HG03025 (cell line): Measurements from ENCODE around the gene HDAC11.
"Not testable (repeated sequence)": the region's sequence is repeated elsewhere in the genome, so short reads cannot be mapped to it uniquely, and the experiment has no call there.

Experiments
- ATAC-seq: cut with Tn5 transposase; IDR thresholded peaks from one replicate; pipeline ENCODE4 v1.9.1; 2021; ENCODE audit warnings: mild to moderate bottlenecking, moderate library complexity; ENCODE audit not compliant: unreplicated experiment, low FRiP score

HDAC11 gene, protein sequence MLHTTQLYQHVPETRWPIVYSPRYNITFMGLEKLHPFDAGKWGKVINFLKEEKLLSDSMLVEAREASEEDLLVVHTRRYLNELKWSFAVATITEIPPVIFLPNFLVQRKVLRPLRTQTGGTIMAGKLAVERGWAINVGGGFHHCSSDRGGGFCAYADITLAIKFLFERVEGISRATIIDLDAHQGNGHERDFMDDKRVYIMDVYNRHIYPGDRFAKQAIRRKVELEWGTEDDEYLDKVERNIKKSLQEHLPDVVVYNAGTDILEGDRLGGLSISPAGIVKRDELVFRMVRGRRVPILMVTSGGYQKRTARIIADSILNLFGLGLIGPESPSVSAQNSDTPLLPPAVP

DNA sequence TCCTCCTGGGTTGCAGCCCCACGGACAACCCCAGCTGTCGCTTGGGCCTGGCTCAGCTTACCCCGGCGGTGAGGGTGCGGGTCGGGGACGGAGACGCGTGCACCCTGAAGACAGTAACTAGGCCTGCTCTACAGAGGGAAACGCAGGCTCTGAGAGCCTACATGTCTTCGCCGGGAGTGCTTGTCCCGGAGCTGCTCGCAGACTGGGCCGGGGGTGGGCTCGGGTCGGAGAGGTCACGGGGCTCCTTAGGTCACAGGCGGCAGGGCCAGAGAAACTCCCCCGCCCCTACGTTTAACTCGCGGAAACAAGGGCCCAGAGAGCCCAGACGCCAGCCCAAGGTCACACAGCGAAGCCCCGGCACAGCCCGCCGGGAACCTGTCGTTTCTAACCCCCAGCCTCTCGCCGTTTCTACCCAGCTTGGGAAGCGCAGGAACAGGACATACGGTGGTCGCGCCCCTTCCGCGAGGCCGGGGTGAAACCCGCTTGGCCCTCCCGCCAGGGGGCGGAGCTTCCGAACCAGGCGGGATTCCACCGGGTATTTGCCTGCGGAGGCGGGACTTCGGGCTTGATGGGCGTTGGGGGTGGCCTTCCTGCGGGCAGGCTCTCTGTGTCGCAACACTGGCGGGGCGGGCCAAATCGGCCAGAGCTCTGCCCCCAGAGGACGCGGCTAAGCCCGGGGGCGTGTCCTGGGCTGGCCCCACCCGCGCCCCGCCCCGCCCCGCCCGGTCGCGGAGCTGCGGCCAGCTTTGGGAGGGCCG lies at the start of gene HDAC11:
HDAC11 (plus strand) TSS at position 725 of the 758 bp plus-strand sequence. CDS start 42 bp downstream, outside the sequence.
- peak; percentile 91 for ATAC-seq

DNA sequence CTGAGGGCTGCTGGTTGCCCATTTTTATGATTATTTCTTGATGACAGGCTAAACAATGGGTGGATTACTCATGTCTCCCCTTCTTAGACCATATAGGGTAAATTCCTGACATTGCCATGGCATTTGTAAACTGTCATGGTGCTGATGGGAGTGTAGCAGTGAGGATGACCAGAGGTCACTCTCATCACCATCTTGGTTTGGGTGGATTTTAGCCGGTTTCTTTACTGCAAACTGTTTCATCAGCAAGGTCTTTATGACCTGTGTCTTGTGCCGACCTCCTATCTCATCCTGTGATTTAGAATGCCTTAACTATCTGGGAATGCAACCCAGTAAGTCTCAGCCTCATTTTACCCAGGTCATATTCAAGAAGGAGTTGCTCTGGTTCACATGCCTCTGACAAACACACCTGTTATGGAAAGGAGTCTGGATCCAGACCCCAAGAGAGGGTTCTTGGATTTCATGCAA lies 49.7 kb upstream of the HDAC11 start:
- not testable (repeated sequence) for ATAC-seq

DNA sequence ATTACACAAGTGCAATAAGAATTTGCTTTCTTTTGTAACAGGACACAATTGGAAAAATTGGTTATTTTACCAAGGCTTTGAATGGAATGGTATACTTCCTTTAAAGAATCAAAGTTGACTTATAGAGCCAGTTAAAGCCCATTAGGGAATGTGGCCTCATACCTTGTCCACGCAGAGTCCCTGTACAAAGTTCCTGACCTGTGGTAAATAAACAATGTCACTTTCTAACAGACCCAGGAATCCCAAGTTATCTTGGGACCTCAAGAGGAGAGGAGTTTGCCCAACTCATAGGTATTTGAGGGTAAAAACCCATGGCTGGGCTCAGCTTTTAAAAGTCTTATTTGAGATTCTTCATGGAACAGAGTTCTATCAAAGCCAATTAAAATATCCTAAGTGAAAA lies 48.0 kb upstream of the HDAC11 start:
- ATAC-seq = no peak

DNA sequence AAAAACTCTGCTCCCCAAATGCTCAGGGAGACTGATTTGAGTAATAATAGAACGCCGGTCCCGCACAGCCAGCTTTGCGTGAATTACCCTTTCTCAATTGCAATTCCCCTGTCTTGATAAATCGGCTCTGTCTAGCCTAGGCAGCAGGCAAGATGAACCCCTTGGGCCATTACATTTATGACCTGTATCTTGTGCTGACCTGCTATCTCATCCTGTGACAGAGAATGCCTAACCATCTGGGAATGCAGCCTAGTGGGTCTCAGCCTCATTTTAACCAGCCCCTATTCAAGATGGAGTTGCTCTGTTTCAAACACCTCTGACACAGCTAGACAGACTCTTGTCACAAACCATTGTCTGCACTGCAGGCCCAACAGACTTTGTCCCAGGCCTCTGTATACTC lies 46.2 kb upstream of the HDAC11 start:
- no peak for ATAC-seq

DNA sequence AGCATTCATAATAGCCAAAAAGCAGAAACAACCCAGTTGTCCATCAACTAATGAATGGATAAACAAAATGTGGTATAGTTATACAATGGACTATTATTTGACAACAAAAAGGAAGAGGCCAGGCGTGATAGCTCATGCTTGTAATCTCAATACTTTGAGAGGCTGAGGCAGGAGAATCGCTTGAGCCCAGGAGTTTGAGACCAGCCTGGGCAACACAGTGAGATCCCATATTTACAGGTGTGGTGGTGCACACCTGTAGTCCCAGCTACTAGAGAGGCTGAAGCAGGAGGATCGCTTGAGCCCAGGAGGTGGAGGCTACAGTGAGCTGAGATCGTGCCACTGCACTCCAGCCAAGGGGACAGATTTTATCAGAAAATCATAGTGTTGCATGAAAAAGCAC lies 43.9 kb upstream of the HDAC11 start:
- ATAC-seq = not testable (repeated sequence)

DNA sequence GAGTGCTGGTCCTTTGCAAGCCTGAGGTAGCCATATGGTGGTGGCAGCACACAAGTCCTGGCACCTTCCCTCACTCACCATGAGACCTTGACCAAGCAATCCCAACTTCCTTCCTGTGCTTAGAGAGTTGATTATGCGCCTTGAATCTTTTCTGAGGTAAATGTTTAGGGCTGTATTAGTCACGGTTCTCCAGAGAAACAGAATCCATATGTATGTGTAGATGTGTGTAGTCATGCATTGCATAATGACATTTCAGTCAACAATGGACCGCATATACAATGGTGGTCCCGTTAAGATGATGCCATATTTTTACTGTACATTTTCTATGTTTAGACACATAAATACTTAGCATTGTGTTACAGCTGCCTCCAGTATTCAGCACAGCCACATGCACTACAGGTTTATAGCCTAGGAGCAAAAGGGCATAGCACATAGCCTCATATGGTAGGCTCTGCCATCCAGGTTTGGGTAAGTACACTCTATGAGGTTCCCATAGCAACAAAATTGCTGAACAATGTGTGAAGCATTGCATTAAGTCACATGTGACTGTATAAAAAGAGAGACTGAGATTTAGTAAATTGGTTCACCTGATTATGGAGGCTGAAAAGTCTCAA lies 39.8 kb upstream of the HDAC11 start:
- ATAC-seq = no peak

DNA sequence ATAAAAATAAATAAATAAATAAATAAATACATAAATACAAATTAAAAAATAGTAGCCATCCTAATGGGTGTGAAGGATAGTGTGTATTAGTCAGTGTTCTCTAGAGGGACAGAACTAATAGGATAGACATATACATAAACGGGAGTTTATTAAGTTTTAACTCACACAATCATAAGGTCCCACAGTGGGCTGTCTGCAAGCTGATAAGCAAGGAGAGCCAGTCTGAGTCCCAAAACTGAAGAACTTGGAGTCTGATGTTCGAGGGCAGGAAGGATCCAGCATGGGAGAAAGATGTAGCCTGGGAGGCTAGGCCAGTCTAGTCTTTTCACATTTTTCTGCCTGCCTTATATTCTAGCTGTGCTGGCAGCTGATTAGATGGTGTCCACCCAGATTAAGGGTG lies 37.2 kb upstream of the HDAC11 start:
- not testable (repeated sequence) for ATAC-seq

DNA sequence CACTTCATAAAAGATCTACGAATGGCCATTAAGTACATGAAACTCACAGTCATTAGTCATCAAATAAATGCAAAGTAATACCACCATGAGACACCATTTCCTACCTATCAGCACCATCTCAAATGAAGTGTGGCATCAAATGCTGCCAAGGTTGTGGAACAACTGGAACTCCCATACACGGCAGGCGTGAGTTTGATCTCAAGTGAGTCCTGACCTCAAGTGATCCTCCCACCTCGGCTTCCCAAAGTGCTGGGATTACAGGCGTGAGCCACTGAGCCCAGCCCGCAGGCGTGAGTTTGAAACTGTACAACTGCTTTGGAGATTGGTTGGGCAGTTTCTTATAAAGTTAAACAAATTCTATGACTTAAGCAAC lies 28.8 kb upstream of the HDAC11 start:
- peak; percentile 16 for ATAC-seq

DNA sequence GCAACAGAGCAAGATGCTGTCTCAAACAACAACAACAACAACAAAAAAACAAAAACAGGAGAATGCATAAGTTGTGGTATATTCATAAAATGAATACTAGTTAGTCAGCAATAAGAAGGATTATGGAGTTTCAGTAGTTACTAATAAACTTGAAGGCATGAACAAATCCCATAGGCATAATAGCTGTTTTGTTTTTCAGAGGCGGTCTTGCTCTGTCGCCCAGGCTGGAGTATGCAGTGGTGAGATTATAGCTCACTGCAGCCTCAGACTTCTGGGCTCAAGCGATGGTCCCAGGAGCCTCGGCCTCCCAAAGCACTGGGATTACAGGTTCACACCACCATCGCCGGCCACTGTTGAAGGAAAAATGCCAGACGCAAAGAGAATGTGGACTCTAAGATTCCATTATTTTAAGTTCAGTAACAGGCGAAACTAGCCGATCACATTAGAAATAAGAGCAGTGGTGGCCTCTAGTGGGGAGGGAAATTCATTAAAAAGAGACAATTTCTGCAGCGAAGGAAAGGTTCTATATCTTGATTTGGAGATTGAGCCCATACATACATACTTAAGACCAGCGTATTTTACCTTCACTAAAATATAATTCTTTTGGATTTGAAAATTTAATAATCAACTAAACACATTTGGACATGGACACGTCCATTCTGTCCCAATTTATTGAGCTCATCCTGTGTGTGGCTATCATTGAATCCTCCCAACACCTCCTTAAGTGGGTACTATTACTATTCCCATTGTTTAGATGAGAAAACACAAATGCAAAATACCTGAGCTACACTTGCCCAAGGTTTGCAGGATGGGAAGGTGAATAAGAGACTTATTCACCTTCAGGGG lies 27.4 kb upstream of the HDAC11 start:
- ATAC-seq = no peak

DNA sequence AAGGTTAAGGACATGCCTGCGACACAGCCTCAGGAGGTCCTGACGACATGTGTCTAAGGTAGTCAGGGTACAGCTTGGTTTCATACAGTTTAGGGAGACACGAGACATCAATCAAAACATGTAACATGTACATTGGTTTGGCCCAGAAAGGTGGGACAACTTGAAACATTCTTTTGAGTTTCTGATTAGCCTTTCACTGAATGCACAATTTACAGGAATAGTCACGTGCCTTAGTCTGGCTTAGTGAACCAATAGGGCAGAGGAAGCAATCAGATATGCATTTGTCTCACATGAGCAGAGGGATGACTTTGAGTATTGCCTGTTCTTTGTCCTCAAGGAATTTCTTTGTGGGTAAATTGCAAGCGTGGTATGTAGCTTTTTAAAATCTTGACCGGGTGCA lies 24.5 kb upstream of the HDAC11 start:
- no peak for ATAC-seq

DNA sequence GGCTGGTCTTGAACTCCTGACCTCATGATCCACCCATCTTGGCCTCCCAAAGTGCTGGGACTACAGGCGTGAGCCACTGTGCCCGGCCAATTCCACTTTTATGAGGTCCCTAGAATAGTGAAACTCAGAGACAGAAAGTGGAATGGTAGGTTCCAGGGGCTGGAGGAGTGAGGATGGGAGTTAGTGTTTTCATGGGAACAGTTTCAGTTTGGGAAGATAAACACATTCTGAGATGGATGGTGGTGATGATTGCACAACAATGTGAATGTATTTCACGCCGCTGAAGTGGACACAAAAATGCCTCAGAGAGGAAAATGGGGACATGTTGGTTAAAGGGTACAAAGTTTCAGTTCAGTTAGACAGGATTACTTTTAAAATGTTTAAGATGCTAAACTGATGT lies 22.5 kb upstream of the HDAC11 start:
- ATAC-seq = no peak

DNA sequence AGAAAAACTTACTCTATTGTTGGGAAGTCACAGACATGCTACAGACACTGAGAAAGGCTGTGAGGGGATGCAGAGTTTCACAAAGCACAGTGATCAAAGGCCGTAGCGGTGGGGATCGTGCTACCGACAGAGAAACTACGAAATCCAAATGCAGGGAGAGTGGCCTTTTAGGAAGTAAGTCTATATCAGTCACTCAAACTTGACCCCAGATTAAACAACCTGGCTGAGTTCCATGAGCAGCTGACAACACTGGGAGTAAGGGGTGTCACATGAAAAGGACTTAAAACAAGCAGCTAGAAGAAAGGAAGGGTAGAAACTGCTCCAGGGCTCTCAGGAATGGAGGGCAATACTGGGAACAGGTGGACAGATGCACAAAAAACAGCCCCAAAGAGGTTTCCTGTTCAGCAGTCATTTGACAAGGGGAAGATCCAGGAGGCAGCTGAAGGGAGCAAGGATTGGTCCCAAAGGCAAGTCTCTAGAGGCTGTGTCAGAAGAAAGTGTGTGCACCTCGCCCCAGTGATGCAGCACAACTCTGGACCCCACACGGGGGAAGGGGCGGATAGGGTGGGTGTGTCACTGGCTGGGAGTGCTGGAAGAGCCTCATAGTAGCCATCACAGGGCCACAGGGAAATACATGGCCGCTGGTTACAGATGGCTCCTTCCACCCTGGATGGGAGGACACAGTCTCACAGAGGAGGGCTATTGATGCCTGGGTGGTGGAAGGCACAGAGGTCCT lies 20.3 kb upstream of the HDAC11 start:
- no peak for ATAC-seq

DNA sequence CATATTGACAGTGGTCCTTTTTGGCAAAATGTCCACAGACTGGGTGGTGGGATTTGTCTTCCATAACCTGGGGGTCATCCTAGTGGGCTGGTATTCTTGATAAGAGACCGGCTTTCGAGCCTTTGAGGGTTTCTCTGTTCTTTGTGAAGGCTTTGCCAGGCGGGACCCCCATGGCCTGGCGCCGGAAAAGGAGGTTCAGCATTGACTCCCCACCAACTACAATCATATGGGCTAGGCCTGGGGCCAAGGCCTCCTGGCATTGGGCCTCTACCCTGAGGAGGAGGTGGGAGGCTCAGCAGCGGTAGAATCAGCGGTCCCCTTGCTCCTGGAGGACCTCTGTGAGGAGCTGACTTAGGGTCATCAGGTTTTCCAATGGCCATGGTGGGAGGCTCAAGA lies 19.8 kb upstream of the HDAC11 start:
- ATAC-seq = no peak

DNA sequence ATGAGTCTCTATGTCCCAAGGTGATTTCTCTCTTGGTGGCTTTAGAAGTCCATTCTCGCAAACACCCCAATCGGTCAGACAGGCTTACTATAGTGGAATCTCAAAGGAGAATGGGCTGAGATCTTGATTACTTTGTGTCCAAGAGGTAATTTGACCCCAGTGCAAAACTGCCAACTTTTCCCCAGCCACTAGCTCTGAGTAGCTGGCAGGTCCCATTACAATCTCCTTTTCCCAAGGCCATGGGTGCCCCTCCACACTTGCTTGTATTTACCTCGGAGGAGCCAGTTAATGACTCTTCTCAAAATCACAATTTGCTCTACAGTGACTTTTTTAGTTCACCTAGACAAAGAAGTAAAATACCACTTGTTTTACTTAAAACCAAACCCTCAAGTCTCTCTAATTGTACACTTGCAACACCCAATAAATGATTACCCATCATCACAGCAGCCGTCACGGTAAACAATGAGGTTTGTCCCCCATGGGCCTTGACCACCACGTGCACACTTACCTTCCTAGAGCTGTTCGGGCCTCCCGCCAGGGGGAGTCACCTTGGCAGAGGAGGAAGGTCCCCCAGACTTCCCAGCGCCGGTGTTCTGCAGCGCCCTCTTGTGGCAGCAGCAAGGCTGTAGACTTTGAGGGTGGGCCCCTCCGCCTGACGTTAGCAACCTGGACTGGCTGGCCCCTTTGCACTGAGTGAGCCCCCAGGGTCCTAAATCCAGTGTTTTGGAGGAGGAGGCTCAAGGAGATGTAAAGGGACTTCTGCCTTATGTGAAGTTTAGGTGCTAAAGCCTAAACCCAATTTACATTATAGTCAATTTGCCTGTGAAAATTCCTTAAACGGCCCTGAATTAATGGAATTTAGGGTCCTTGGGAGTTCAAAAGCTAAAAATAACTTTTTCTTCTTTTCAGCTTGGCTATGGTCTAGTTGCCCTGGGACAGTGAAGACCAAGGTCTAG lies 18.7 kb upstream of the HDAC11 start:
- no peak for ATAC-seq

DNA sequence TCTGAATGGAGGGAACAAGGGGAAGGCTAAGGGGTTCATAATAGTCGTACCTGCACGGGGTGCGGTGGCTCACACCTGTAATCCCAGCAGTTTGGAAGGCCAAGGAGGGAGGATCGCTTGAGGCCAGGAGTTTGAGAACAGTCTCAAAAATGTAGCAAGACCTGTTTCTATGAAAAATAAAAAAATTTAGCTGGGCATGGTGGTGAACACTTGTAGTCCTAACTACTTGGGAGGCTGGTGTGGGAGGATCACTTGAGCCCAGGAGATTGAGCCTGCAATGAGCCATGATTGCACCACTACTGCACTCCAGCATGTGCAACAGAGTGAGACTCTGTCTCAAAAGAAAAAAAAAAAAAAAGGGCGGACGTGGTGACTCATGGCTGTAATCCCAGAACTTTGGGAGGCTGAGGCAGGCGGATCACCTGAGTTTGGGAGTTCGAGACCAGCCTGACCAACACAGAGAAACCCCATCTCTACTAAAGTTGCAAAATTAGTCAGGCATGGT lies 17.9 kb upstream of the HDAC11 start:
- ATAC-seq = no peak

DNA sequence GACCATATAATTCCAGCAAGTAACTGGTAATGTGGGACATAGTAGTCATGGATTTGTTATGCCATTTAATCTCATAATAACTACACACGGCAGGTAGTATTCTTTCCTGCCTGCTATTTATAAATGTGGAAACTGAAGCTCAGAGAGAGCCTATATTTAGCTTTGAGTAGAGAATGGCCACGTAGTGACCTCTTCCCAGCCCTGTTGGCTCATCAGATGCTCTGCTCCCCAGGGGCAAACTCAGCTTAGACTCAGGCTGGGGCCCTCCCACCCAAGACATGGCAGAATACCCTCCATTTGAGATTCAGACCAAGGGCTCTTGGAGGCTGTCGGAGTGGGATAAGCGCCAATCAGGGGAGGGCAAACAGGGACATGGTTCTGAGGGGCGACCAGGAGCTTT lies 17.3 kb upstream of the HDAC11 start:
- ATAC-seq = no peak

DNA sequence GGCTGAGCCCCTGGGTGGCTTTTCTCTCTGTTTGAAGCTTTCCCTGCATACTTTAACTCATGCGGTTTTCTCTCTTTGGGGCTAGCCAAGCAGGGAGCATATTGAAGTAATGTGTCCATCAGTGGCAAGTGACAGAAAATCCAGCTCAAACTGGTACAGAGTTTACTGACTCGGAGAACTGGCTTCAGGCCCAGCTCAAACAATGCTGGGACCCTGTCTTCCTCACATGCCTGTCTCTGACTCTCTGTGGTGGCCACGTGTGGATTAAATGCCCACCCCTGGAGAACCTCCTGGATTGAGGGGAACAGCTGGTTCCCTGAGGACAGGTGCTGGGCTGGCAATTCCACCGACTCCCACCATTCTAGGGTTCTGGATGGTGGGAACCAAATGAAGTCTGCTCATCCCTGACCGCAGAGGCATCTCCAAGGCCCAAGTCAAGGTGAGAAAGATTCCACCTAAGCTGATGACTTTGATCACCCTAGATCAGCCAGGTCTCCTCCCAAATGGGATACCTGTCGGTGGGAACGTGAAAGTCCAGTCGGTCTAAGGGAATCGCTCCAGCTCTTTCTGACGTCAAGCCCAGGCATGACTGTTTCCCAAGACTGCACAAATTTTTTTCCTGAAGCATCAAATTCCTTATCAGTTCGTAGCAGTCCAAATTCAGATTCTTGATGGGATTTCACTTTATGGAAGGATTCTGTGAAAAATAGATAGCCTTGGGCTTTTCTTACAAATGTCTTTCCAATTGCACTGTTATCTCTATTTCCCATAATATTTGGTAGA lies 16.3 kb upstream of the HDAC11 start:
- ATAC-seq = no peak
